GM06990 (cell line): ENCODE data around the gene TRPM3.

Experiments used
- DNase-seq: peaks from one replicate; pipeline ENCODE4 v3.0.0-alpha.2; 2011; ENCODE audit not compliant: insufficient read length; ENCODE audit errors: extremely low read depth
- H3K27me3 ChIP-seq: replicated peaks from 2 replicates; pipeline ENCODE4 v1.6.0; 2011; ENCODE audit warnings: low read length; ENCODE audit not compliant: control insufficient read depth, insufficient read depth
- H3K36me3 ChIP-seq: 2 replicates; pipeline ENCODE4 v1.5.1; 2011; ENCODE audit warnings: low read length; ENCODE audit not compliant: control insufficient read depth, insufficient read depth
- H3K4me3 ChIP-seq: replicated peaks from 2 replicates; pipeline ENCODE4 v1.5.1; 2011; ENCODE audit warnings: low read depth, mild to moderate bottlenecking, control low read depth, low read length
- TF ChIP-seq, protein P1 (sequence below): IDR thresholded peaks from 2 replicates; pipeline ENCODE4 v1.5.1; 2011; ENCODE audit warnings: low read length, control low read depth, mild to moderate bottlenecking, inconsistent platforms; ENCODE audit not compliant: insufficient read depth, poor library complexity, severe bottlenecking

The TRPM3 gene

DNA sequence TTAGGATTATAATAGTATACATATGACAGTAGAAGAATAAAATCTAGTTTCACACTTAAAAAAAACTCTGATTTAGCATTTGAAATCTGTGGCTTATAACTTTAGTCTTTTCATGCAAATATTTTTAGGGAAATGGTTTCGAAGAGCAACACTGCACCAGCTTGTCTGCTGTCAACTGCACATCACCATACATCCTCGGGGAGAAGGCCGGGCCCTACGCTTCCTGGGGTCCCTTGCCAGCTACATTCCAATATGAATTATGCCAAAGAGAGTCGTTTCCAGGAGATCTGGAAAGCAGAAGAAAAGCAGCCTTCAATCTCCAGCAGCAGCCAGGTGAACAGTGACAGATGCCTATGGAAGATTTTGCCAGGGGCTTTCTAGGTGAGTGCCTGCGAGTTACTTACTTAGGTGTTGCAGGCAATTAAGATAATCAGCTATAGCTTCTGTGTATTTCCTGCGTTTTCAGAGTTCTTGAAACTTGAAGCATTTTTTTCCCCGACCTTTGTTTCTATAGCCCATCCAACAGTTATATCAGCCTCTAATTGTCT, 166.8 kb downstream of the TRPM3 start:
- no peaks in the 10 kb centered on the region for H3K36me3 ChIP-seq
- no peaks in the 10 kb centered on the region for H3K27me3 ChIP-seq
- H3K4me3 ChIP-seq: no peak overlapping the region
- TF ChIP-seq, protein P1, sequence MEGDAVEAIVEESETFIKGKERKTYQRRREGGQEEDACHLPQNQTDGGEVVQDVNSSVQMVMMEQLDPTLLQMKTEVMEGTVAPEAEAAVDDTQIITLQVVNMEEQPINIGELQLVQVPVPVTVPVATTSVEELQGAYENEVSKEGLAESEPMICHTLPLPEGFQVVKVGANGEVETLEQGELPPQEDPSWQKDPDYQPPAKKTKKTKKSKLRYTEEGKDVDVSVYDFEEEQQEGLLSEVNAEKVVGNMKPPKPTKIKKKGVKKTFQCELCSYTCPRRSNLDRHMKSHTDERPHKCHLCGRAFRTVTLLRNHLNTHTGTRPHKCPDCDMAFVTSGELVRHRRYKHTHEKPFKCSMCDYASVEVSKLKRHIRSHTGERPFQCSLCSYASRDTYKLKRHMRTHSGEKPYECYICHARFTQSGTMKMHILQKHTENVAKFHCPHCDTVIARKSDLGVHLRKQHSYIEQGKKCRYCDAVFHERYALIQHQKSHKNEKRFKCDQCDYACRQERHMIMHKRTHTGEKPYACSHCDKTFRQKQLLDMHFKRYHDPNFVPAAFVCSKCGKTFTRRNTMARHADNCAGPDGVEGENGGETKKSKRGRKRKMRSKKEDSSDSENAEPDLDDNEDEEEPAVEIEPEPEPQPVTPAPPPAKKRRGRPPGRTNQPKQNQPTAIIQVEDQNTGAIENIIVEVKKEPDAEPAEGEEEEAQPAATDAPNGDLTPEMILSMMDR: no peak
- no peak for DNase-seq

DNA sequence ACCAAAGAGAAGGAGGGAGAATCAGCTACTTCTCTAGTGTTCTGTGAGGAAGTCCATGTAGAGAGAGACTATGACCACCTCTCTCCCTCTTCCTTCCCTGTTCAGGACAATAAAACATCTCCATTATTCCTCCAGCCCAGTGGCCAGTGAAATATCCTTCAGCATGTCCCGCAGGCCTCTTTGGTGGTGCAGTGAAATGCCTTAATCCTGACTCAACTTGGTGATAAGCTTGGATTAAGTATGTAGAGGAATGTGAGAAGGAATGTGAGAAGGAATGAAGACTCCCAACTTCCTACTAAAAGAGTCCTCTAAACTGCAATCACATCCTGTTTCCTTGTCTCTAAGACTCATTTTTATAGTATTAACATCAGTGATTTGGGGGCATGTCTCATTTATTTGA, 167.3 kb downstream of the TRPM3 start:
- TF ChIP-seq, protein P1: no peak
- H3K36me3 ChIP-seq: no peaks in the 10 kb centered on the region
- H3K27me3 ChIP-seq: no peaks in the 10 kb centered on the region
- no peak overlapping the region for H3K4me3 ChIP-seq
- no peak for DNase-seq

DNA sequence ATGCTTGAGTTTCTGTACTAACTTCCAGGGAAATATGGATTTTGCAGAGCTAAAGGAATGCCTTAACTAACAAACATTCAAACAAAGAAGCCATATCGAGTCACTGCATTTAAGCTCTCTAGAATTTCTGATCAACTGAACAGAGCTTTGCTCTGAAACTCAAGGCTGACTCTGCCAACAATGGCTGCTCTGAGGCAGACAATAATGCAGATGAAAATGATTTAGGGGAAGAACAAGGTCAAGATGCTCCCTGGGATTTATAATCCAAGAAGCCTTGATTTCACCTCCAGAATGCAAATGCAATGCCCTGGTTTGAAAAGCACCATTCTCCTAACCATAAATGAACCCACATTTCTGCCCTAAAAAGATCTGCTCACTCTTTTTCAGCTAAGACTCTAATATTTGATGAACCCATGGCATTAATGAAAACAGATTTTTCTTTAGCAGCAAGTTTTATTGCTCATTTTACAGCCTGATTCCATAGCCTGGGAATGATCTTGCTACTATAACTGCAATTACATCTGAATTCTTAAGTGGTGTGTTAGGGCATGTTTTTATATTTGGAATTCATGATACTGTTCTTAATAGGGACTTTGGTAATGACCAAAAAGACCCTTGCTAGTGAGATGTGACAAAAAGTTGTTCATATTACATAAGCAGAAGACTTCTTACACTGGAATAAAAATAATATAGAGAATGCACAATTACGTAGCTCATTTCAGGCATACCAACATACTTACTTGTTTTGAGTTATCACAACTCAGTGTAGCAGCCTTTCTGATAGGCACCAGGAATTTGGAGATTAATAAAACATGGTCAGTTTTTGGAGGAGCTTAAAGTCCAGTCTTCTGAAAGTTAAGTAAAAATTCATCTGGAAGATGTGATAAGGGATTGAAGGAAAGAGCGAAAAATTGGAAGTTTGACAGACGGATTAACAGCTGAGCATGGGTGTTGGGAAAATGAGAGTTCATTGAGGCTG, 169.4 kb downstream of the TRPM3 start:
- DNase-seq: no peak
- H3K27me3 ChIP-seq: no peaks in the 10 kb centered on the region
- no peaks in the 10 kb centered on the region for H3K36me3 ChIP-seq
- TF ChIP-seq, protein P1: no peak
- no peak overlapping the region for H3K4me3 ChIP-seq

DNA sequence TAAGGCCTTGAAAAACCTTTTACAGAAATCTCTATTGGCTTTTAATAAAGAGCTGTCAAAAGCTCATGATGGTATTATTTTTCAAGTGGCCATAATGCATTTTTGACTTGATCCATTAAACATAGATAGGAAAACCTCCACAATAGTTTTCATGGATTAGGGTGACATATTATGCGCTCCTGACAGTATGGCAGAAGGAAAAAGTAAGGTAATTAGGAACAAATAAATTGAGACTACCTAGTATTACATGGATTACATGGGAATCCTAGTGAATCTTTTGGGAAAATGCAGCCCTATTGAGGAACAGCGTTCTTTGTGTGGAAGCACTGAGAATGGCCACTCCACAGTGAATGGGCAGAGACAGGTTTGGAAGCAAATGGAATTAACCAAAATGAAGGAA, 171.2 kb downstream of the TRPM3 start:
- TF ChIP-seq, protein P1: no peak
- no peaks in the 10 kb centered on the region for H3K36me3 ChIP-seq
- H3K27me3 ChIP-seq: no peaks in the 10 kb centered on the region
- no peak for DNase-seq
- H3K4me3 ChIP-seq: no peak overlapping the region

DNA sequence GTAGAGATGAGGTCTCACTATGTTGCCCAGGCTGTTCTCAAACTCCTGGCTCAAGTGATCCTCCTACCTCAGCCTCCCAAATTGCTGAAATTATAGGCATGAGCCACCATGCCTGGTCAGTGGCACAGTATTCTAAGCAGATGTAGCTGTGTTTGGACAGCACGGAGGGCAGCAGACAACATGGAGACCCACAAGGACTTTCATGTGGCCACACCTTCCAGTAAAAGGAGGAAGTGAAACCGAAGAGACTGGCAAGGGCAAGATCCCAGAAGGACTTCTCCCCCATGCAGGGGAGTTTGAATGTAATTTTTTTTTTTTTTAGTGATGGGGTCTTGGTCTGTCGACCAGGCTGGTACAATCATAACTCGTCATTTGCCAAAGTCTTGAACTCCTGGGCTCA, 172.2 kb downstream of the TRPM3 start:
- TF ChIP-seq, protein P1: no peak
- Histone ChIP-seq H3K4me3 (no peak overlapping the region), H3K36me3 (no peaks in the 10 kb centered on the region), H3K27me3 (no peaks in the 10 kb centered on the region)
- DNase-seq: no peak
